Measurements from ENCODE around the gene MAGOH. TPM values are rescaled to one million over a fixed set of nuclear protein-coding genes. Genes with fewer than 3 reads are reported as not detected.
"Not testable (repeated sequence)": the region's sequence is repeated elsewhere in the genome, so short reads cannot be mapped to it uniquely, and the experiment has no call there.

Gene MAGOH
- total RNA-seq, 1 donor = 24.2 TPM

DNA sequence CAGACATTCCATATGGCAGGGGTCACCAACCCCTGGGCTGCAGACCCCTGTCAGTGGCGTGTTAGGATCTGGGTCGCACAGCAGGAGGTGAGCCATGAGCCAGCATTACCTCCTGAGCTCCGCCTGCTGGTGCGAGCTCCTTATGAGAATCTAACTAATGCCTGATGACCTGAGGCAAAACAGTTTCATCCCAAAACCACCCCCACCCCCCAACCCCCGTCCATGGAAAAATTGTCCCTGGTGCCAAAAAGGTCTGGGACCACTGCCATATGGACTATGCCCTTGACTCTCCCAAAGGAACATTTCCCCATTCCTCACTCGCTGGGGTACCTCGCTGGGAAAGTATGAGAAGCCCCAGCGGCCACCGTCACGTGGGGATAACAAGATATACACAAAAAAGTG lies 48.1 kb downstream of the MAGOH start:
- TF ChIP-seq CTCF (IDR thresholded peaks at IDR 0.05; ENCODE audit: insufficient read depth, low read length) = no peak
- H3K4me3 ChIP-seq (ENCODE audit: low read depth, low read length) = no peak overlapping the region

DNA sequence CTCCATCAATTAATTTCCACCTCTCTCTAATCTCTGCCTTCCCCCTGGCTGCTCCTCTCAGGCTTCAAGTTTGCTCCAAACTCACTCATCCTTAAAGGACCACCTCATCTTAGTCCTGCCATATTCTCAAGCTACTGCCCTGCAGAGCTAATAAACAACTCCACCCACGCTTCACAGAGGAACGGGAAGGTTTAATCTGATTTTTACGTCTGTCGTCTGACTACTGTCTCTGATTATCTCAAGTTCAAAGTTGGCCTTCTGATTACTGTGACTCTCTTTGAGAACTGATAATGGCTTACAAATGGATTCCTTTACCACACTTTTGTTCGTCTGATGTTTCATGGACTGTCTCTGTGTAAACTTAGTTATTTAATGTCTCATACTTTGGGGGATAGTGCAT lies 49.3 kb downstream of the MAGOH start:
- DNase-seq (ENCODE audit: low read depth) = no peak
- TF ChIP-seq CTCF (IDR thresholded peaks at IDR 0.05; ENCODE audit: insufficient read depth, low read length) = no peak
- no peak overlapping the region for H3K4me3 ChIP-seq (ENCODE audit: low read depth, low read length)

More for the DNA sequence above, 48.1 kb downstream of the MAGOH start:
- DNase-seq (ENCODE audit: low read depth) = no peak

- H3K4me3 ChIP-seq (ENCODE audit: low read depth, low read length) = no peak overlapping the region
- no peak for TF ChIP-seq CTCF (IDR thresholded peaks at IDR 0.05; ENCODE audit: insufficient read depth, low read length)
- no peak for DNase-seq (ENCODE audit: low read depth)
Measured at GRCh38 chr1:53188099-53188498, 50.2 kb downstream of the MAGOH start.

DNA sequence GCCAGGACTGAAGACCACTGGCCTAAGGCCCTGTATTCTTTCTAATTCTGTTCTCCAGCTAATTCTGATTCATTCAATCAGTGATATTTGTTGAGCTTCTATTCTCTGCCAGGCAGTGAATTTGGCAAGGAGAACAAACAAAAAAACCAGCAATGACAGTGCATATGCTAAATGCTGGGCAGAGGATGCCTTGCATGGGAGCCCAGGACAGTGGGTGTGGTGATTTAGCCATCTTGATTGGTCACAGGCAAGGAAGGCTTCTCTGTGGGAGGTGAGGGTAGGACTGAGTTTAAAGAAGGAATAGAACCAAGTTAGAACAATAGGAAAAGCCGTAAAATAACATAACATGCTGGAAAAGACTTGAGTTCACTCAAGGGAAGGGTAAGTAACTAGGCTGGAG lies 50.9 kb downstream of the MAGOH start:
- no peak for TF ChIP-seq CTCF (IDR thresholded peaks at IDR 0.05; ENCODE audit: insufficient read depth, low read length)
- peak; percentile 52 for DNase-seq (ENCODE audit: low read depth)
- H3K4me3 ChIP-seq (ENCODE audit: low read depth, low read length) = no peak overlapping the region

- no peak for TF ChIP-seq CTCF (IDR thresholded peaks at IDR 0.05; ENCODE audit: insufficient read depth, low read length)
- H3K4me3 ChIP-seq (ENCODE audit: low read depth, low read length) = no peak overlapping the region
- DNase-seq (ENCODE audit: low read depth) = no peak
Measured at GRCh38 chr1:53186533-53186932, 51.8 kb downstream of the MAGOH start.

- H3K4me3 ChIP-seq (ENCODE audit: low read depth, low read length); DNase-seq (ENCODE audit: low read depth): not testable (repeated sequence)
Measured at GRCh38 chr1:53185955-53186297, 52.4 kb downstream of the MAGOH start.

DNA sequence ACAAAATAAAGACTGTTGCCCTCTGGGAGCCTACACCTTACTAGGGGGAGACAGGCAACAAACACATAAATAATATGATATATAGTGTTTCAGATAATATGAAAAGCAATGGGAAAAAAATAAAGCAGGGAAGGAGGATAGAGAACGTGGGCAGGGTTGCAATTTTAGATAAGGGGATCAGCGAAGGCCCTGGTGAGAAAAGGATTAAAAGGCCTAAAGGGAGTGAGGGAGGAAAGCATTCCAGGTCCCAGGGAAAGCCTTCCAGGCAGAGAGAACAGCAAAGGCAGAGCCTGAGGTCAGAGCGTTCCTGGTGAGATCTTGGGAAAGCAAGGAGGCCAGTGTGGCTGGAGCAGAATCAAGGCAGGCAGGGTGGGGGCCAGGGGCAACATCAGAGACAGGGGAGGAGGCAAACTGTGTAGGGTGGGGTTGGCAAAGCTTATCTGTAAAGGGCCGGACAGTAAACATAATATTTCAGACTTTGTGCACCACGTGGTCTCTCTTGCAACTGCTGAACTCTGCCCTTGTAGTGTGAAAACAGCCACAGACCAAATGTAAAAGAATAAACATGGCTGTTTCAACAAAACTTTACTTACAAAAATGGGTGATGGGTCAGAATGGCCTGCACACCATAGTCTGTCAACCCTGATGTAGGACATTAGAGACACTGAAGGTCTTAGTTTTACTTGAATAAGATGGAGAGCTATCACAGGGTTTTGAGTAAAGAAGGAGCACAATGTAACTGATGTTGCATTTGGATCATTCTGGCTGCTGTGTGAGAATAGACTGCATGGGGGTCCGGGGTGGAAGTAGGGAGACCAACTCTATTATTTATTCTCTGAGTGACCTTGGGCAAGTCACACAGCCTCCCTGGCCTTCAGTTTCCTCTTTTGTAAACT lies 55.0 kb downstream of the MAGOH start:
- TF ChIP-seq CTCF (IDR thresholded peaks at IDR 0.05; ENCODE audit: insufficient read depth, low read length) = no peak
- H3K4me3 ChIP-seq (ENCODE audit: low read depth, low read length) = no peak overlapping the region
- peak; percentile 85 for DNase-seq (ENCODE audit: low read depth)

Data from fibroblast of the aortic adventitia (primary cell).